Colonic mucosa (tissue), 4 donors: ENCODE data around the gene TBCD. TPM values are rescaled to one million over a fixed set of nuclear protein-coding genes. Genes with fewer than 3 reads are reported as not detected.

ENCODE experiments used
- DNase-seq: peaks from one replicate; pipeline ENCODE4 v3.0.0-alpha.2; 2020
- H3K27ac ChIP-seq: fragments of 200-600 bp; one replicate; pipeline ENCODE4 v1.8.0; 2021
- H3K27me3 ChIP-seq: fragments of 200-600 bp; one replicate; pipeline ENCODE4 v1.8.0; 2021
- H3K36me3 ChIP-seq: fragments of 200-600 bp; one replicate; pipeline ENCODE4 v1.8.0; 2021
- H3K4me1 ChIP-seq: fragments of 200-600 bp; one replicate; pipeline ENCODE4 v1.8.0; 2021; ENCODE audit warnings: mild to moderate bottlenecking
- H3K4me3 ChIP-seq: fragments of 200-600 bp; one replicate; pipeline ENCODE4 v1.8.0; 2021
- H3K9ac ChIP-seq, 2 donors: one replicate each; pipeline ENCODE4 v1.7.0; 2013; ENCODE audit warnings: control low read depth in 2 of 2, low read depth in 2 of 2, low read length in 2 of 2
- H3K9me3 ChIP-seq: fragments of 200-600 bp; one replicate; pipeline ENCODE4 v1.8.0; 2021
- intact Hi-C: fragments of 100-400 bp; cut with DNase I; formaldehyde crosslinking; loops from one replicate; pipeline ENCODE4 v1.14.1; 2022
- total RNA-seq, 2 donors: library from RNA; stranded (reverse); fragmentation: NEBNext Ultra II Directional in 1 of 2; extraction: Animal tissue kit (Norgen Biotek cat#: 25700) in 1 of 2; gene quantifications; one replicate each; pipeline ENCODE4 v1.2.1, GENCODE V29; 2021
- TF ChIP-seq, protein P1 (sequence below): fragments of 200-600 bp; IDR thresholded peaks from one replicate; pipeline ENCODE4 v1.8.0; 2022; ENCODE audit warnings: antibody characterized with exemption, mild to moderate bottlenecking
- donor health status: healthy.
- donor health status: DM: no; HTN: no; CAD: no.
- donor health status: DM: no; HTN: no; CAD: no.

The TBCD gene
- total RNA-seq, 2 donors from 2014 or later = 49.2 to 101 TPM

DNA sequence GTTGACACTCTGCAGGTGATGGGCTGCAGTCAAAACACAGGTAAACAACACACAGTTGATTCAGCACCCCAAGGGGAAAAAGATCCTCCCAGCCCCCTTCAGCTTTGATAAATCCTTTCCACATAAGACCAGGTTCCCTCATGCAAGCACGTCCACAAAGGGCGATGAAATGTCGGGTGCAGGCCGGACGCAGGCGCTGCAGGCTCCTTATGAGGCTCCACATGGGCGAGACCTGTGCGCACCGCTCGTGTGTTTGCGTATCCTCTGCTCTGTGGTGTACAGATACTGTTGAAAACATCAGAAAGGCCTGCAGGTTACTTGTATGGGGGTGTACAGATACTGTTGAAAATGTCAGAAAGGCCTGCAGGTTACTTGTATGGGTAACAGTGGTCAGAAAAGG lies 102.4 kb downstream of the TBCD start:
- no peaks in the 10 kb centered on the region for H3K9me3 ChIP-seq
- DNase-seq = no peak
- H3K36me3 ChIP-seq = no peaks in the 10 kb centered on the region
- intact Hi-C loops = no loop called here
- H3K27ac ChIP-seq = no peak overlapping the region
- no peaks in the 10 kb centered on the region for H3K27me3 ChIP-seq
- no peaks in the 10 kb centered on the region for H3K4me1 ChIP-seq
- TF ChIP-seq, protein P1, sequence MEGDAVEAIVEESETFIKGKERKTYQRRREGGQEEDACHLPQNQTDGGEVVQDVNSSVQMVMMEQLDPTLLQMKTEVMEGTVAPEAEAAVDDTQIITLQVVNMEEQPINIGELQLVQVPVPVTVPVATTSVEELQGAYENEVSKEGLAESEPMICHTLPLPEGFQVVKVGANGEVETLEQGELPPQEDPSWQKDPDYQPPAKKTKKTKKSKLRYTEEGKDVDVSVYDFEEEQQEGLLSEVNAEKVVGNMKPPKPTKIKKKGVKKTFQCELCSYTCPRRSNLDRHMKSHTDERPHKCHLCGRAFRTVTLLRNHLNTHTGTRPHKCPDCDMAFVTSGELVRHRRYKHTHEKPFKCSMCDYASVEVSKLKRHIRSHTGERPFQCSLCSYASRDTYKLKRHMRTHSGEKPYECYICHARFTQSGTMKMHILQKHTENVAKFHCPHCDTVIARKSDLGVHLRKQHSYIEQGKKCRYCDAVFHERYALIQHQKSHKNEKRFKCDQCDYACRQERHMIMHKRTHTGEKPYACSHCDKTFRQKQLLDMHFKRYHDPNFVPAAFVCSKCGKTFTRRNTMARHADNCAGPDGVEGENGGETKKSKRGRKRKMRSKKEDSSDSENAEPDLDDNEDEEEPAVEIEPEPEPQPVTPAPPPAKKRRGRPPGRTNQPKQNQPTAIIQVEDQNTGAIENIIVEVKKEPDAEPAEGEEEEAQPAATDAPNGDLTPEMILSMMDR = no peak
- no peak overlapping the region for H3K9ac ChIP-seq
- H3K4me3 ChIP-seq = no peak overlapping the region

DNA sequence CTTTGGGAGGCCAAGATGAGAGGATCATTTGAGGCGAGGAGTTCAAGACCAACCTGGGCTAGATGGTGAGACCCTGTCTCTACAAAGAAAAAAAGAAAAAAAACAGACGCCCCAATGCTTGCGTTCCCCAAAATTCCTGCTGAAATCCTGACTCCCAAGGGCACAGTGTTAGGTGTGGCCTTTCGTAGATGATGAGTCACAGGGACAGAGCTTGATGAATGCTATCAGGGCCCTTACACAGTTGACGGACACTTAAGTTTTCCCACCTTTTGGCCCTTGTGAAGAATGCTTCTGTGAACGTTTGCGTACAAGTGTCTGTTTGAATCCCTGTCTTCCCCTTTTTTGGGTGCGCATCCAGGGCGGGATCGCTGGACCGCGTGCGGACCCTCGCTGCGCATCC lies 104.5 kb downstream of the TBCD start:
- no peaks in the 10 kb centered on the region for H3K9me3 ChIP-seq
- no peak overlapping the region for H3K27ac ChIP-seq
- no peak overlapping the region for H3K9ac ChIP-seq
- no peaks in the 10 kb centered on the region for H3K27me3 ChIP-seq
- H3K36me3 ChIP-seq = no peaks in the 10 kb centered on the region
- no peak overlapping the region for H3K4me3 ChIP-seq
- intact Hi-C loops = no loop called here
- H3K4me1 ChIP-seq = no peaks in the 10 kb centered on the region
- no peak for DNase-seq
- TF ChIP-seq, protein P1 = no peak

DNA sequence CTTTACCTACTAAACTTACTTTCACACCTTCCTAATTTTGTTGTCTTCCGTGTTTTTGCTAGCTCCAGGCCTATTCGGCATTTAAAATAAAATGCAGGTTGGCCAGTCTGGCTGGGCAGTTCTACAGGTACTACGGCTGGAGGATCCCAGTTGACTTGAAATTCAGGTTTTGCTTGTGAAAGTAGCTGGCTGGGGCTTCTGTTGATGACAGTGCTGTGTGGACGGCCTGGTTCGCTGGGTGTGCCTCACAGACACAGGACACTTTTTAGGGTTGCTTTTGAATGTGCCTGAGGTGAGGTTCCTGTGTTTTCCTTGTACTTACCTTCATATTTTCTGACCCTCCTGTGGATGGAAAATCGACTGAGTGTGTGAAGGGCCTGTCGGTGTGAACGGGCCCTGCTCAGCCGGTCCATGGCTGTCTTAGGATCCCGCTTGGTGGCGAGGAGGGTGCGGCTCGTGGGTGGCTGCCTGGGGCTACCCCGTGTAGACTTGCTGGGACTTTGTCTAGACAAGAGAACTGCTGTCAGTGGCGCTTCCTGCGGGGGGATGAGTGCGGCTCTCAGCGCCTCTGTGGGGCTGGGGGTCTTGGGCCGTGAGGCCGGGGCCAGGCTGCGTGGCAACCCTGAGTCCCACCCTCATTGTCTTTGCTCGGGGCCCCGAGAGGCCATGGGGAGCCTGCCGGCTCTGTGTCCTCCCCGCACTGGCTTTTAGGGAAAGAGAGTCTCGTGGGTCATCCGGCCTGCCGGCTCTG lies 106.7 kb downstream of the TBCD start:
- TF ChIP-seq, protein P1 = no peak
- intact Hi-C loops = no loop called here

DNA sequence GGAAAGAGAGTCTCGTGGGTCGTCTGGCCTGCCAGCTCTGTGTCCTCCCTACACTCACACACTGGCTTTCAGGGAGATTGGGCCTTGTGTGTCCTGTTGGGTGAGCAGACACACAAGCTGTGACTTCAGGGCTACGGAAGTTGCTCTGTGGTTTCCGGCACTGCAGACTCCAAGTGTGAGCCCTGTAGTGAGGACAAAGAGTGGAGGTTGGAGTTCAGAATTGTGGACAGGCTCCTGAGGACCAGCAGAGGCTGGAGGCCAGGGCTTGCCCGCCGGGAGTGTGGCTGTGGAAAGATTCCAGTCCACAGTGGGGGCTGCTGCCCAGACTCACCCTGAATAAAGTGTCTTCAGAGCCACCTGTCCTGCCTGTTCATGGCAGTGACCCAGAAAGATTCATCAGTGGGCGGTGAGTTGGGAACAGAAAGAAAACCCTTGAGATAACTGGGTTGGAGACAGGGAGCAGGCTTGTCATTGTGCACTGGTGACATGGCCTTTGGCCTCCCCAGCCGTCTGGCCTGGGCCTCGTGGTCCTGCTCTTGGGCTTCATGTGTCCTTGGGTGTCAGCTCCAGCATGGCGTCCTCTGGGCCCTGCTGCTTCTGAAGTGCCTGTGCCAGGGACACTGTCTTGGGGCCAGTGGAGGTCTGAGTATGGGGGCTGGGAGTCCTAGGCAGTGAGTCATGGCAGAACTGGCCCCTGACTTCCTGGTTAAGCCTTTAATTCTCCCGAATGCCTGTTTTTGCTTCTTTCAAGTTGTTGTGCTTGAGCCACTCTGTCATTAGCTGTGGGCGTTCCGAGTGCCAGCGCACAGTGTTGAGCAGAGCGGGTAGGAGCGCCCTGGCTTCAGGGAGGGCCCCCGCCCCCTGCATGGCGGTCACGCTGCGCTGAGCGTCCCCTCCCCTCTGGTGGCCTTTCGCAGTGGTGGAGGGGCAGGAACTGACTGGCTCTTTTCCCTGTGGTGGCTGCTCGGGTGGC lies 107.9 kb downstream of the TBCD start:
- Histone ChIP-seq H3K27me3 (no peaks in the 10 kb centered on the region), H3K9ac (peak overlapping the region in 1 of 2 donors; percentile 29), H3K4me3 (no peak overlapping the region), H3K4me1 (no peaks in the 10 kb centered on the region), H3K27ac (peak overlapping the region; percentile 0), H3K36me3 (no peaks in the 10 kb centered on the region), H3K9me3 (no peaks in the 10 kb centered on the region)
- intact Hi-C loops = no loop called here
- DNase-seq = no peak
- TF ChIP-seq, protein P1 = no peak

More for the DNA sequence above, 106.7 kb downstream of the TBCD start:
- Histone ChIP-seq H3K27ac (no peak overlapping the region), H3K27me3 (no peaks in the 10 kb centered on the region), H3K9me3 (no peaks in the 10 kb centered on the region), H3K9ac (no peak overlapping the region), H3K4me1 (no peaks in the 10 kb centered on the region), H3K4me3 (no peak overlapping the region), H3K36me3 (no peaks in the 10 kb centered on the region)
- no peak for DNase-seq

DNA sequence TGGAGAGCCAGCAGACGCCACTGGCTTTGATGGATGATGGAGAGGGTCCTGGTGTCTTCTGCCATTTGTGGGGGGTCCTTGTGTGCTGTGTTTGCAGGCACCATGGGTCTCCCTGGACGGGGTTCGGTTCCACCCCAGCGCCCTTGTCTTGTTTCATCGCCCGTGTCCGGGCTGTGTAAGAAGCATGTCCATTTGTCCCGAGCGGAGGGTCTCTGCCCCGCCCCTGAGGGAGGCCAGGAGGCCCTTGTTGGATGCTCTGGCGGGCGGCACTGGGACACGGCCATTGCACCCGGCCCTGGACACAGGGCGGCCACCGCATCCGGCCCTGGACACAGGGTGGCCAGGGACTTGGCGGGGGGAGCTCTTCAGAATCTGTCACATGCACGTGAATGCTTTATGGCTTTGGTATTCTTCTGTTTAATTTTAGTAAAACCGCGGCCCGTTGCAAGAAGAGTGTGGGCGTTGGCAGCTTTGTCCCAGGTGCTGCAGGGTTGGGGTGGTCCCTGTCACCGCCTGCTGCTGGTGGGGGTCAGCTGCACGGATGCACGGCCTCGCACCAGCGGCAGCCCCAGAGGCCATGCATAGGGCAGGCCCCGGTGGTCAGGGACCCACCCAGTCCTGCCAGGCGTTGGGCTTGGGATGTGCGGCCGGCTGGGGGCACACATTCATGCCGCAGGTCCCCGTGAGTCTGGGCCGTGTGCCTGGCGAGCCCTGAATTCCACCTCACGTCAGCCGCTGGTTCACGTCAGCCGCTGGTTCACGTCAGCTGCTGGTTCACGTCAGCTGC lies 108.9 kb downstream of the TBCD start:
- TF ChIP-seq, protein P1 = no peak
- DNase-seq = no peak
- Histone ChIP-seq H3K4me1 (no peaks in the 10 kb centered on the region), H3K27me3 (no peaks in the 10 kb centered on the region), H3K36me3 (no peaks in the 10 kb centered on the region), H3K4me3 (no peak overlapping the region), H3K9me3 (no peaks in the 10 kb centered on the region), H3K27ac (no peak overlapping the region), H3K9ac (no peak overlapping the region)
- intact Hi-C loops = no loop called here
